Thoracic aorta (tissue), 2 donors: ENCODE data around the gene OR14I1. TPM values are rescaled to one million over a fixed set of nuclear protein-coding genes. Genes with fewer than 3 reads are reported as not detected.
"Not testable (repeated sequence)": the region's sequence is repeated elsewhere in the genome, so short reads cannot be mapped to it uniquely, and the experiment has no call there.

Experiments used
- ATAC-seq: fragments of 150-250 bp; one replicate; pipeline ENCODE4 v1.8.0; 2017; ENCODE audit warnings: low read depth; ENCODE audit not compliant: insufficient number of reproducible peaks, low FRiP score
- DNase-seq: peaks from one replicate; pipeline ENCODE4 v3.0.0-alpha.2; 2020; ENCODE audit warnings: low spot score
- H3K27ac ChIP-seq, 2 donors: fragments of 200-600 bp; sonication (generic); 1 replicate in 1 of 2; 2 replicates in 1 of 2; pipeline ENCODE4 v1.5.1; 2016; ENCODE audit warnings: mild to moderate bottlenecking in 2 of 2, moderate library complexity in 2 of 2
- H3K27me3 ChIP-seq: fragments of 200-600 bp; sonication (generic); replicated peaks from 2 replicates; pipeline ENCODE4 v1.6.0; 2016; ENCODE audit warnings: mild to moderate bottlenecking; ENCODE audit not compliant: insufficient read depth
- H3K36me3 ChIP-seq: fragments of 200-600 bp; sonication (generic); one replicate; pipeline ENCODE4 v1.5.1; 2016
- H3K4me1 ChIP-seq, 2 donors: fragments of 200-600 bp; sonication (generic); 1 replicate in 1 of 2; 2 replicates in 1 of 2; pipeline versions ENCODE4 v1.5.1 to v1.6.0; 2016; ENCODE audit warnings: low read depth in 2 of 2, mild to moderate bottlenecking in 1 of 2; ENCODE audit not compliant: control insufficient read depth in 1 of 2
- H3K4me3 ChIP-seq: fragments of 200-600 bp; sonication (generic); 2 replicates; pipeline ENCODE4 v1.5.1; 2016; ENCODE audit warnings: mild to moderate bottlenecking
- H3K9me3 ChIP-seq: fragments of 200-600 bp; sonication (generic); 2 replicates; pipeline ENCODE4 v1.5.1; 2016
- total RNA-seq, 2 donors: library from RNA; depleted of rRNA; stranded (reverse); fragments of >200 nt; gene quantifications; one replicate each; pipeline versions ENCODE4 v1.1.0 to v1.2.3, GENCODE V29; 2016
- TF ChIP-seq, protein P1 (sequence below): fragments of 200-600 bp; sonication (generic); IDR thresholded peaks from one replicate; pipeline ENCODE4 v1.5.1; 2019; ENCODE audit warnings: antibody characterized with exemption

Gene OR14I1
- total RNA-seq, 2 donors from 2014 or later: not detected

DNA sequence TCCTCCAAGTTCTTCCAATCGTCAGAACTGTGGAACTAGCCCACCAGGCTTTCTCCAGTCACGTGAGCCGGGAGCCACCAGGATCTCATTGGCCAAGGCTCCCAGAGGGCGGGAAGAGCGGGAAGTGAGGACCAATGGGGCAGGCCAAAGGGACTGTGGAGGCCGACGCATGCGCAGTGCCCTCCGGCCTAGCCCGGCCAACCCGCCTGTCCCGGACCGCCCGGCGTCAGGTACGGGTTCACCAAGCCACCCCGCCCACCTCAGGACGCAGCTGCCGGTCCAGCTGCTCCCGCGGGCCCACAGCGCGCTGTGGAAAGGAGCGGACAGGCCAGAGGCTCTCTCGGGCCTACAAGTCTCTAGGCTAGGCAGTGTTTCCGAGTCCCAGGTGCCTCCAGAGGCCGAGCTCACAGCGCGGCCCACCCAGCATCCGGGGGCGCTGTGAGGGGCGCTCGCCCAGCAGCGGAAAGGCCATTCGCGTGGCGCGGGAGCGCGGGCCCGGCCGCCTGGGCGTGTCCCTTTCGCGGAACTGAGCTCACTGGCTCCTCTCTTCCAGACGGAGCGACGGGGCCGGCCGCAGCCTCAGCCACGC lies 10.9 kb downstream of the OR14I1 start:
- Histone ChIP-seq H3K36me3 (no peaks in the 10 kb centered on the region), H3K27ac (no peak overlapping the region), H3K4me1 (no peaks in the 10 kb centered on the region), H3K4me3 (no peak overlapping the region), H3K27me3 (no peaks in the 10 kb centered on the region), H3K9me3 (no peaks in the 10 kb centered on the region)
- DNase-seq (no peak), ATAC-seq (no peak)
- TF ChIP-seq, protein P1, sequence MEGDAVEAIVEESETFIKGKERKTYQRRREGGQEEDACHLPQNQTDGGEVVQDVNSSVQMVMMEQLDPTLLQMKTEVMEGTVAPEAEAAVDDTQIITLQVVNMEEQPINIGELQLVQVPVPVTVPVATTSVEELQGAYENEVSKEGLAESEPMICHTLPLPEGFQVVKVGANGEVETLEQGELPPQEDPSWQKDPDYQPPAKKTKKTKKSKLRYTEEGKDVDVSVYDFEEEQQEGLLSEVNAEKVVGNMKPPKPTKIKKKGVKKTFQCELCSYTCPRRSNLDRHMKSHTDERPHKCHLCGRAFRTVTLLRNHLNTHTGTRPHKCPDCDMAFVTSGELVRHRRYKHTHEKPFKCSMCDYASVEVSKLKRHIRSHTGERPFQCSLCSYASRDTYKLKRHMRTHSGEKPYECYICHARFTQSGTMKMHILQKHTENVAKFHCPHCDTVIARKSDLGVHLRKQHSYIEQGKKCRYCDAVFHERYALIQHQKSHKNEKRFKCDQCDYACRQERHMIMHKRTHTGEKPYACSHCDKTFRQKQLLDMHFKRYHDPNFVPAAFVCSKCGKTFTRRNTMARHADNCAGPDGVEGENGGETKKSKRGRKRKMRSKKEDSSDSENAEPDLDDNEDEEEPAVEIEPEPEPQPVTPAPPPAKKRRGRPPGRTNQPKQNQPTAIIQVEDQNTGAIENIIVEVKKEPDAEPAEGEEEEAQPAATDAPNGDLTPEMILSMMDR: no peak

DNA sequence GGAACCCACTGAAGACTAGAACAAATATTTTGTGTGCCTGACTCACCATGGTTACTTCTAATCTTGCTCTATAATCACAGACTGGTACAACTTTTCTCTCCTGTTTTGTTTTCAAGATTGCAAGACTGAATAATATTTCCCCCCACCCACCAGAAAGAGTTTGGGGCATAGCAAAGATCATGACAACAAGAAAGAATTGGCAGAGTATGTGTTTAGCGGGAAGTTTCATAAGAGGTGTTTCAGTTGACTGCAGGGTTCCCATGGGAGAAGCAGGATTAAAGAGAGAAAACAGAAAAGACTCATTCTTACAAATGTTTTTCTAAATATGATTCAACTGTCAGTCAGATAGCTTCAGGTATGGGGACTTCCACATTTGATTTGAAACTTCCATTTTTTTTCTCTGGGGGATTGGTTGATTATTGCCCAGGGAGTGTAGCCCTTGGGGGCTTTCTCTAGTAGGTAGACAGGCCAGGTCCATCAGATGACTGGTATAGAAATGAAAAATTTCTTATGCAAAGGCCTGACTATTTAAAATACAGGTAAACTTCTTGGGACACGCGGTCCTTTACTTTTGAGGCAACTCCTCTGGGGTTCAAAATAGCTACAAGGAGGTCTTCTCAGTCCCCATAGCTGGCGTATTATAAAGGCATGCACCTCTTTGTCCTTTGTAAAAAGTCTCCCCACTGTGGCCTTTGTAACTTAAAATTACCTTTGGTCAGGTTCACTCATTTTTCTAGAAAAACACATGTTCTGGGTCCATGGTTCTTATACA lies 13.9 kb downstream of the OR14I1 start:
- ATAC-seq (no peak), DNase-seq (no peak)
- Histone ChIP-seq H3K4me3 (no peak overlapping the region), H3K27me3 (no peaks in the 10 kb centered on the region), H3K9me3 (no peaks in the 10 kb centered on the region), H3K27ac (no peak overlapping the region), H3K36me3 (no peaks in the 10 kb centered on the region), H3K4me1 (no peaks in the 10 kb centered on the region)
- TF ChIP-seq, protein P1: no peak

DNA sequence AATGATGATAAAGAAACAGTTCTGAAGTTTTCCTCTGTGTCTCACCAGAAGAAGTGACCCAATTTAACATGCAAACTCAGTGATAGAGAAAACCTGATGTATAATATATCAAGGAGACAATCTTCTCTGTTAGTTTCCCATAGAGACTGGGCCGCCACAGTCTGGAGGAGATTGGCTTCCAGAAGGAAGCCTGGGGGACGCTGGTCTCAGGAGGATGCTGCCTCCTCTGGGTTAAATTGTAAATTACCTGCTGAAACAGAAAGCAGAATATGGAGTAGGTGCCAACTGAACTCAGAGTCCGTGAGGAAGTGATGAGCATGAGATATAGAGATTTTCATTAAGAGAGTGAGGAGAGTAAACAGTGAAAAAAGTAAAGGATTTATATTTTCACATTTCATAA lies 15.8 kb downstream of the OR14I1 start:
- Histone ChIP-seq H3K9me3 (no peaks in the 10 kb centered on the region), H3K4me1 (no peaks in the 10 kb centered on the region), H3K4me3 (no peak overlapping the region), H3K36me3 (no peaks in the 10 kb centered on the region), H3K27me3 (no peaks in the 10 kb centered on the region), H3K27ac (no peak overlapping the region)
- ATAC-seq (no peak), DNase-seq (no peak)
- TF ChIP-seq, protein P1: no peak

DNA sequence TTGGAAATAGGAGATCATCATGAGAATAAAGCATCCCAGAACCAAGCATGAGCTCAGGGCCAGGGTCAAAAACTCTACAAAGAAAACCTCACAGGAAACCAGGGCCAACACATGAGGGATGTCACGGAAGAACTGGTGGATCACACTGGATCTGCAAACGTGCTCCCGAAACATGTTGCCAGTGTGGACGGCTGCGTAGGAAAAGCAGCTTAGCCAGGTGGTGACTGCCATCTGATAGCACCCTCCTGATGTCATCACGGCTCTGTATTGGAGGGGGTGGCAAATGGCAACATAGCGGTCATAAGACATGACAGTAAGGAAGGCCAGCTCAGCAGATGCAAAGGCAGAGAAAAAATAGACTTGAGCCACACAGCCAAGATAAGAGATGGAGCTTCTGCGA lies 20.9 kb downstream of the OR14I1 start:
- no peak overlapping the region for H3K27ac ChIP-seq
- no peaks in the 10 kb centered on the region for H3K4me1 ChIP-seq
- no peak overlapping the region for H3K4me3 ChIP-seq
- TF ChIP-seq, protein P1: no peak
- no peaks in the 10 kb centered on the region for H3K9me3 ChIP-seq
- no peak for DNase-seq
- H3K27me3 ChIP-seq: no peaks in the 10 kb centered on the region
- no peak for ATAC-seq
- H3K36me3 ChIP-seq: no peaks in the 10 kb centered on the region

DNA sequence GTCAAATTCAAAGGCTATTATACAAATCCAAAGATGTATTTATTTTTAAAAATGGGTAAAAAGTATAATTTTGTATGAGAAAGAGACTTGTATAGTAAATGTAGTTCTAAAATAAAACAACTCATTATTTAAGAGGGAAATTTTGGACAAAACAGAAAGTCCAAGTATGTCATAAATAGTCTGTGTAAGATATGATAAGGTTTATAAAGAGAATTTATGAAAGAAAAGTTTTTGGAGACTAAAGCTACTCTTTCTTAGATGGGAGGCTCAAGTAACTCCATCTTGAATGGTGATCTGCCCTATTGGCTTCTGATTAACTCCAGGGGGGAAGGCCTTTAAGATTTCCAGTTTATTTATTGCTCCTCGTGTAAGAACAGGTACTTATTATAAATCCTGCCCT lies 32.6 kb downstream of the OR14I1 start:
- no peak overlapping the region for H3K27ac ChIP-seq
- DNase-seq (no peak), ATAC-seq (no peak)
- no peak overlapping the region for H3K4me3 ChIP-seq
- H3K4me1 ChIP-seq: no peaks in the 10 kb centered on the region
- TF ChIP-seq, protein P1: no peak
- no peaks in the 10 kb centered on the region for H3K27me3 ChIP-seq
- peaks cover 3% of the 10 kb centered on the region for H3K9me3 ChIP-seq
- H3K36me3 ChIP-seq: no peaks in the 10 kb centered on the region

DNA sequence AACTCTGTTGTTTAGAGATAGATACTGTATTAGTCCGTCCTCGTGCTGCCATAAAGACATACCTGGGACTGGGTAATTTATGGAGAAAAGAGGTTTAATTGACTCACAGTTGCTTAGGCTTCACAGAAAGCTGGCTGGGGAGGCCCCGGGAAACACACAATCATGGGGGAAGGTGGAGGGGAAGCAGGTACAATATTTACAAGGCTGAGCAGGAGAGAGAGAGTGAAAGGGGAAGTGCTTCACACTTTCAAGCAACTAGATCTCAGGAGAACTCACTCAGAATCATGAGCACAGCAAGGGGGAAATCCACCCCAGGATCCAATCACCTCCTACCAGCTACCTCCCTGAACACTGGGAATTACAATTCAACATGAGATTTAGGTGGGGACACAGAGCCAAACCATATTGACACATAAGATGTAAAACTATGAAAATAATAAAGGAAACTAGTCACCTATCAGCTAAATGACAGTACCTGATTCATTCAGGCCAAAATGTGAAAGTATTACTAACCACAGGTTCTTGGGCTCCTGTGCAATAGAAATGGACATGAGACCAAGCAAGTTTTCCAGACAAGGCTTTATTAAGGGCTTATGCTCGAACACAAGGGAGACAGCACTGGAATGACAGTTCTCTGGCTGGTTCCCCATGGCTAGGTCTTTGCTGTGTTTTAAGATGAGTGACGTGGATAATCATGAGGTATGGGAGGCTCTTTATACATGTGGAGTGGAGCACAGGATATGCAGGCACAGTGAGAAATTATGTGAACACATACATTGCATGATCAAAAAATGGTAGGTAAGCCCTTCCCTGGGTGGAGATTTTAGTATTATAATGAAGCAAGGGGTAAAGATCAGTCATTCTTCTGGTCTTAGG lies 38.9 kb downstream of the OR14I1 start:
- H3K27ac ChIP-seq, H3K4me3 ChIP-seq, ATAC-seq: not testable (repeated sequence)

DNA sequence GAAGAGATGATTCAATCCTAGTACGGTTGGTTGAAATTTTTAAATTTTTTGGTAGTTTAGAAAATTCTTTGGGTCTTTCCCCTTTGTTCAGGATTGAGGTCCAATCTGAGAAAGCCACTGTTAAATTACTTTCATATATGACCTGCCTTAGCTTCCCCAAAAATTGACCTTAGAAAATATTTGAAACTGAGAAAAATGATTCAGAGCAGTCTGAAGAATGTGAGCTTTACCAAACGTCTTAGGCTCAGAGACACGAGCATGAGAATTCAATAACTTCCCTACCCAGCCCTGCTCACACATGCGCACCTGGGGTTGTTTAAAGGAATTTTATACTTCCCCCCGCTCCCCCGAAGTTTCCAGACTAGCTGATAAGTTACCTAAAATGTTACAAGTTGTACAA lies 45.8 kb downstream of the OR14I1 start:
- not testable (repeated sequence) for H3K9me3 ChIP-seq, DNase-seq, H3K27me3 ChIP-seq, H3K4me1 ChIP-seq, H3K4me3 ChIP-seq, H3K36me3 ChIP-seq, H3K27ac ChIP-seq, ATAC-seq

More for the DNA sequence above, 38.9 kb downstream of the OR14I1 start:
- not testable (repeated sequence) for H3K27me3 ChIP-seq, DNase-seq, H3K4me1 ChIP-seq, H3K9me3 ChIP-seq, H3K36me3 ChIP-seq
